IMR-90 (cell line): Measurements from ENCODE around the gene REG1A.

Source experiments
- CTCF ChIP-seq: conservative IDR thresholded peaks from 2 replicates; pipeline ENCODE4 v1.5.1; 2012; ENCODE audit warnings: mild to moderate bottlenecking, low read depth, low read length, improper control_type of control experiment
- MXI1 ChIP-seq: IDR thresholded peaks from 2 replicates; pipeline ENCODE4 v1.6.1; 2012; ENCODE audit warnings: low read depth, mild to moderate bottlenecking, low read length, moderate library complexity, borderline replicate concordance
- POLR2A ChIP-seq: IDR thresholded peaks from 2 replicates; pipeline ENCODE4 v1.6.1; 2012; ENCODE audit warnings: mild to moderate bottlenecking, low read depth, low read length
- RAD21 ChIP-seq: IDR thresholded peaks from 2 replicates; pipeline ENCODE4 v1.6.1; 2012; ENCODE audit warnings: low read length, improper control_type of control experiment
- RCOR1 ChIP-seq: IDR thresholded peaks from 2 replicates; pipeline ENCODE4 v1.6.1; 2012; ENCODE audit warnings: mild to moderate bottlenecking, low read length, improper control_type of control experiment; ENCODE audit not compliant: insufficient replicate concordance
- RFX5 ChIP-seq: IDR thresholded peaks from 2 replicates; pipeline ENCODE4 v1.8.0; 2012; ENCODE audit warnings: low read depth, mild to moderate bottlenecking, low read length, moderate library complexity

DNA sequence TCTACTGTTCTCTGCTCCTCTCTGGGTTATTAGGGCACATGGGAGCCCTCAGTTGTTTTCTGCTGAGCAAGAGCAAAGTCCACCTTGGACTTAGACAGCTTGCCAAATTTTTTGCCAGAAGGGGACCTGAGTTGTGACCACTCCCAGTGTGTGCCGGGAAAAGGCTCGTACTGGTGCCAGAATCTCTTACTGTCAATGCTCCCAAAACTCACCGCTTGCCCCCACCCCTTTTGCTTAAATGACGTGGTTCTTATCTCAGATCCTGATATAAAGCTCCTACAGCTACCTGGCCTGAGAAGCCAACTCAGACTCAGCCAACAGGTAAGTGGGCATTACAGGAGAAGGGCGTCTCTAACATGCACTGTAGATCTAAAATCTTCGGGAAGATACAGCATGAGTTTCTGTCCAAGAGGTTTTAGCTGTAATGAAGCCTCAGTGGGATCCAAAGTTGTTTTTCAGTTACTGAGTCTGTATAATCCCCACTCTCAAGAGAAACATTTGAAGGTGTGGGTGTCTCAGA, at the start of gene REG1A:
- TF ChIP-seq MXI1 = no peak
- TF ChIP-seq POLR2A = no peak
- no peak for TF ChIP-seq RFX5
- TF ChIP-seq CTCF = no peak
- no peak for TF ChIP-seq RCOR1
- TF ChIP-seq RAD21 = no peak
